Tibial nerve (tissue), 3 donors: Measurements from ENCODE around the gene DNAI7.

ENCODE experiments used
- CTCF ChIP-seq, 5 experiments: fragments of 200-600 bp in 3 of 5; fragments of 450-650 bp in 2 of 5; sonication (generic) in 3 of 5; IDR thresholded peaks; one replicate each; pipeline ENCODE4 v1.5.1; 2016 to 2019; ENCODE audit warnings: antibody characterized with exemption in 5 of 5, mild to moderate bottlenecking in 3 of 5, moderate library complexity in 2 of 5
- POLR2A ChIP-seq, 2 donors: fragments of 450-650 bp; IDR thresholded peaks; one replicate each; pipeline ENCODE4 v1.6.1; 2017; ENCODE audit warnings: antibody characterized with exemption in 2 of 2, mild to moderate bottlenecking in 2 of 2, moderate library complexity in 2 of 2

GRCh38 chr12:25182765-25183164, 12.2 kb downstream of the DNAI7 start:
- TF ChIP-seq CTCF (IDR thresholded peaks at IDR 0.05): no peak
- no peak for TF ChIP-seq POLR2A (IDR thresholded peaks at IDR 0.05)
